ENCODE measurements around the gene SNRNP25. TPM values are rescaled to one million over a fixed set of nuclear protein-coding genes. Genes with fewer than 3 reads are reported as not detected.

SNRNP25 gene
- total and polyA plus RNA-seq, 4 donors: 15.1 to 22.2 (median 17.7) TPM

DNA sequence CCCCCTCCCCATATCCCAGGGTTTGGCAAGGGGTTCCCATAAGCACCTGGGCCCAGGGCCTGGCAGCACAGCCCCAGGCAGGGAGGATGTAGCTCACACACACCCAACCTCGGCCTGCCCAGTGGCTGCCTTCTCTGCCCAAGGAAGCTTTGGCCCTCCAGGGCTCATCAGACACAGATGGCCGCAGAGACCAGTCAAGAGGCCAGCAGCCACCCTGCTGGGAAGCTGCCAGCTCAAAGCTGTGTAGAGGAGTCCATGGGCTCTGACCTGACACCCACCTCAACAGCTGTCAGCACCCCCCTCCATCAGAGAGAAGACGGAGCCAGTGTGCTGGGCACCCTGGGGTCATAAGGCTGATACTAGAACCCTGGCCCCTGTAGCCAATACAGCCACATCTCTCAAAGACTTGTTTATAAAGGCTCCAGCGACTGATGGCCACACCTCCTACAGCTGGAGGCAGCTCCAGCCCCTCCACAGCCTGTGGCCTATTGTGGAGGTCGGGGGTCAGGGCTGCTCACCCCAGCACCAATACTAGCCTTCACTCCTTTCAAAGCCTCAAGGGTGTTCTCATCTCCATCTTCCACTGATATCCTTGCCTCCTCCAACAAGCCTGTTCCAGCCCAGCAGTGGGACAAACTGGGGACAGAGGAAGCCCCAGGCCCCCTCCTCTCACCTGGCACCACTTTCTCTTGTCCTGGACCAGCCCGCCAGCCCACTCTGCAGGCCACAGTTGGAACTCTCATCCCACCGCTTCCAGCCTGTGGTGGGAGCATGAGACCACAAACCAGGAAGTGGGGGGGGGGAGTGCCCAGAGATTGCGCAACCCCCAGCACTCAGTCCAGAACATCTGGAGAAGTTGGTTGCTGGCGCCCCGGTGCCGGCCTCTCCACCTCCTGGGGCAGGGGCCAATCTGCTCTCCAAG is 22.2 kb downstream of the SNRNP25 start:
- Histone ChIP-seq H3K27me3 (ENCODE audit: control insufficient read depth in 4 of 4, insufficient read depth in 4 of 4, low read length in 3 of 4) (no peaks in the 10 kb centered on the region), H3K9me3 (ENCODE audit: control insufficient read depth in 4 of 4, low read length in 3 of 4) (no peaks in the 10 kb centered on the region), H3K27ac (ENCODE audit: low read depth in 1 of 2, low read length in 2 of 2) (peak overlapping the region in 1 of 2 donors; percentile 52), H3K4me3 (ENCODE audit: low read depth in 1 of 3, low read length in 3 of 3) (no peak overlapping the region), H3K4me1 (ENCODE audit: control insufficient read depth in 4 of 4, insufficient read depth in 4 of 4, low read length in 3 of 4) (peaks cover 8 to 34% (median 26%) of the 10 kb centered on the region in 4 donors), H3K9ac (ENCODE audit: low read depth in 1 of 2, low read length in 2 of 2) (no peak overlapping the region), H3K36me3 (ENCODE audit: control insufficient read depth in 4 of 4, insufficient read depth in 3 of 4, low read depth in 1 of 4, low read length in 3 of 4) (peaks cover 0 to 6% (median 0%) of the 10 kb centered on the region in 4 donors)
- WGBS: 61% methylated on average over 11 of the region's 11 CpGs
- DNase-seq (ENCODE audit: low spot score): no peak
- TF ChIP-seq, protein P1, sequence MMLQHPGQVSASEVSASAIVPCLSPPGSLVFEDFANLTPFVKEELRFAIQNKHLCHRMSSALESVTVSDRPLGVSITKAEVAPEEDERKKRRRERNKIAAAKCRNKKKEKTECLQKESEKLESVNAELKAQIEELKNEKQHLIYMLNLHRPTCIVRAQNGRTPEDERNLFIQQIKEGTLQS (IDR thresholded peaks at IDR 0.05): no peak
- TF ChIP-seq HNF4A (conservative IDR thresholded peaks at IDR 0.05) (no peak), NR2F2 (IDR thresholded peaks at IDR 0.05) (peak; percentile 40), JUND (IDR thresholded peaks at IDR 0.05) (no peak), RAD21 (IDR thresholded peaks at IDR 0.05) (no peak), FOXA2 (IDR thresholded peaks at IDR 0.05) (no peak), RXRA (IDR thresholded peaks at IDR 0.05) (no peak)
- TF ChIP-seq, protein P2, sequence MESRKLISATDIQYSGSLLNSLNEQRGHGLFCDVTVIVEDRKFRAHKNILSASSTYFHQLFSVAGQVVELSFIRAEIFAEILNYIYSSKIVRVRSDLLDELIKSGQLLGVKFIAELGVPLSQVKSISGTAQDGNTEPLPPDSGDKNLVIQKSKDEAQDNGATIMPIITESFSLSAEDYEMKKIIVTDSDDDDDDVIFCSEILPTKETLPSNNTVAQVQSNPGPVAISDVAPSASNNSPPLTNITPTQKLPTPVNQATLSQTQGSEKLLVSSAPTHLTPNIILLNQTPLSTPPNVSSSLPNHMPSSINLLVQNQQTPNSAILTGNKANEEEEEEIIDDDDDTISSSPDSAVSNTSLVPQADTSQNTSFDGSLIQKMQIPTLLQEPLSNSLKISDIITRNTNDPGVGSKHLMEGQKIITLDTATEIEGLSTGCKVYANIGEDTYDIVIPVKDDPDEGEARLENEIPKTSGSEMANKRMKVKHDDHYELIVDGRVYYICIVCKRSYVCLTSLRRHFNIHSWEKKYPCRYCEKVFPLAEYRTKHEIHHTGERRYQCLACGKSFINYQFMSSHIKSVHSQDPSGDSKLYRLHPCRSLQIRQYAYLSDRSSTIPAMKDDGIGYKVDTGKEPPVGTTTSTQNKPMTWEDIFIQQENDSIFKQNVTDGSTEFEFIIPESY (IDR thresholded peaks at IDR 0.05): no peak
- TF ChIP-seq, protein P3, sequence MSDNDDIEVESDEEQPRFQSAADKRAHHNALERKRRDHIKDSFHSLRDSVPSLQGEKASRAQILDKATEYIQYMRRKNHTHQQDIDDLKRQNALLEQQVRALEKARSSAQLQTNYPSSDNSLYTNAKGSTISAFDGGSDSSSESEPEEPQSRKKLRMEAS (IDR thresholded peaks at IDR 0.05): no peak

DNA sequence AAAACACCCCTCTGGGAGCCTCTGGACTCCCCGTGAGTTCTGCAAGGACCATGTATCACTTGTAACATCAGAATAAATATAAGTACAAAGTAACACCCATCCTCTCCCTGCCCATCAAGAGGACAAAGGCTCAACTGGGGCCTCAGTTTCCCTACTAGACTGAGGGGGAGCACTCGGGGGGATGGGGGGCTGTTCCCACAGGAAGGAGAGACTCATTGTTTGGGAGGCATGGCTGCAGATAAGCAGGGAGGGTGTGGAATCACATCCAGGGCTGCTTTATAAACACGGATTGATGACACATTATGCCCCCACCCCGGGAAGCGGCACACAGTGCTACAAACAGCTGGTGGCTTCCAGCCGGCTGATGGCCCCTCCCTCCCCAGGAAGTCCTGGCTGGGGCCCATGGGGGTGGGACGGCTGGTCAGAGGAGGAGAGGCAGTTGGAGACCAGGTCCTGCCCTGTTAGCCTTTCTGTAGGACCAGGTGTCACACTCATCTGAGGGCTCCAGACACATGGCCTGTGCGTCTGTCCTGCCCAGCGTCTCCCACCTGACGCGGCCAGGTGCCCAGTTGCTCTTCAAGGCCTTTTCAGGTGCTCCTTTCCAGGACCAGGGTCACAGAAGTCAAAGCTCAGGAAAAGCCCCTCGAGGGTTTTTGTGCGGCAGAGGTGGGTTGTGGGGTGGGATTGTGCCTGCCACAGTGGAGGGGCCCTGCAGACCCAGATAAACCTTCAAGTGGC is 23.1 kb downstream of the SNRNP25 start:
- no peak for DNase-seq (ENCODE audit: low spot score)
- H3K9ac ChIP-seq (ENCODE audit: low read depth in 1 of 2, low read length in 2 of 2): peak overlapping the region in 1 of 2 donors; percentile 14
- H3K4me3 ChIP-seq (ENCODE audit: low read depth in 1 of 3, low read length in 3 of 3): no peak overlapping the region
- peak overlapping the region; percentile 65 to 75 for H3K27ac ChIP-seq (ENCODE audit: low read depth in 1 of 2, low read length in 2 of 2)
- no peaks in the 10 kb centered on the region for H3K9me3 ChIP-seq (ENCODE audit: control insufficient read depth in 4 of 4, low read length in 3 of 4)
- 51% methylated on average over 13 of the region's 13 CpGs for WGBS
- H3K36me3 ChIP-seq (ENCODE audit: control insufficient read depth in 4 of 4, insufficient read depth in 3 of 4, low read depth in 1 of 4, low read length in 3 of 4): peaks cover 0 to 7% (median 0%) of the 10 kb centered on the region in 4 donors
- TF ChIP-seq, protein P2 (IDR thresholded peaks at IDR 0.05): no peak
- TF ChIP-seq, protein P4, sequence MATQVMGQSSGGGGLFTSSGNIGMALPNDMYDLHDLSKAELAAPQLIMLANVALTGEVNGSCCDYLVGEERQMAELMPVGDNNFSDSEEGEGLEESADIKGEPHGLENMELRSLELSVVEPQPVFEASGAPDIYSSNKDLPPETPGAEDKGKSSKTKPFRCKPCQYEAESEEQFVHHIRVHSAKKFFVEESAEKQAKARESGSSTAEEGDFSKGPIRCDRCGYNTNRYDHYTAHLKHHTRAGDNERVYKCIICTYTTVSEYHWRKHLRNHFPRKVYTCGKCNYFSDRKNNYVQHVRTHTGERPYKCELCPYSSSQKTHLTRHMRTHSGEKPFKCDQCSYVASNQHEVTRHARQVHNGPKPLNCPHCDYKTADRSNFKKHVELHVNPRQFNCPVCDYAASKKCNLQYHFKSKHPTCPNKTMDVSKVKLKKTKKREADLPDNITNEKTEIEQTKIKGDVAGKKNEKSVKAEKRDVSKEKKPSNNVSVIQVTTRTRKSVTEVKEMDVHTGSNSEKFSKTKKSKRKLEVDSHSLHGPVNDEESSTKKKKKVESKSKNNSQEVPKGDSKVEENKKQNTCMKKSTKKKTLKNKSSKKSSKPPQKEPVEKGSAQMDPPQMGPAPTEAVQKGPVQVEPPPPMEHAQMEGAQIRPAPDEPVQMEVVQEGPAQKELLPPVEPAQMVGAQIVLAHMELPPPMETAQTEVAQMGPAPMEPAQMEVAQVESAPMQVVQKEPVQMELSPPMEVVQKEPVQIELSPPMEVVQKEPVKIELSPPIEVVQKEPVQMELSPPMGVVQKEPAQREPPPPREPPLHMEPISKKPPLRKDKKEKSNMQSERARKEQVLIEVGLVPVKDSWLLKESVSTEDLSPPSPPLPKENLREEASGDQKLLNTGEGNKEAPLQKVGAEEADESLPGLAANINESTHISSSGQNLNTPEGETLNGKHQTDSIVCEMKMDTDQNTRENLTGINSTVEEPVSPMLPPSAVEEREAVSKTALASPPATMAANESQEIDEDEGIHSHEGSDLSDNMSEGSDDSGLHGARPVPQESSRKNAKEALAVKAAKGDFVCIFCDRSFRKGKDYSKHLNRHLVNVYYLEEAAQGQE (IDR thresholded peaks at IDR 0.05): no peak
- TF ChIP-seq, protein P3 (IDR thresholded peaks at IDR 0.05): no peak
- TF ChIP-seq, protein P1 (IDR thresholded peaks at IDR 0.05): no peak
- peaks cover 8 to 27% (median 22%) of the 10 kb centered on the region in 4 donors for H3K4me1 ChIP-seq (ENCODE audit: control insufficient read depth in 4 of 4, insufficient read depth in 4 of 4, low read length in 3 of 4)
- H3K27me3 ChIP-seq (ENCODE audit: control insufficient read depth in 4 of 4, insufficient read depth in 4 of 4, low read length in 3 of 4): no peaks in the 10 kb centered on the region

All from liver (tissue), 9 donors.